H9 (cell line): ENCODE data around the gene PRKCD. TPM values are rescaled to one million over a fixed set of nuclear protein-coding genes. Genes with fewer than 3 reads are reported as not detected.

Experiments
- DNase-seq: peaks from one replicate; pipeline ENCODE4 v3.0.0-alpha.2; 2017
- H2AFZ ChIP-seq: one replicate; pipeline ENCODE4 v1.6.1; 2013; ENCODE audit warnings: mild to moderate bottlenecking, low read length, control low read depth, moderate library complexity
- H2AK5ac ChIP-seq: 2 replicates; pipeline ENCODE4 v1.6.1; 2013; ENCODE audit warnings: low read length, control low read depth, mixed read lengths; ENCODE audit not compliant: insufficient read length
- H2BK120ac ChIP-seq: one replicate; pipeline ENCODE4 v1.6.1; 2013; ENCODE audit warnings: low read depth, mild to moderate bottlenecking, low read length, control low read depth, inconsistent platforms; ENCODE audit not compliant: poor library complexity, severe bottlenecking
- H2BK12ac ChIP-seq: 2 replicates; pipeline ENCODE4 v1.6.1; 2013; ENCODE audit warnings: low read length, control low read depth, mixed read lengths, low read depth; ENCODE audit not compliant: insufficient read length
- H2BK15ac ChIP-seq: 2 replicates; pipeline ENCODE4 v1.6.1; 2013; ENCODE audit warnings: low read depth, low read length, control low read depth
- H2BK20ac ChIP-seq: one replicate; pipeline ENCODE4 v1.6.1; 2013; ENCODE audit warnings: low read depth, mild to moderate bottlenecking, low read length, control low read depth, inconsistent platforms; ENCODE audit not compliant: poor library complexity, severe bottlenecking
- H2BK5ac ChIP-seq: 2 replicates; pipeline ENCODE4 v1.6.1; 2013; ENCODE audit warnings: low read length, control low read depth, mixed read lengths; ENCODE audit not compliant: insufficient read length
- H3K14ac ChIP-seq: 2 replicates; pipeline ENCODE4 v1.6.1; 2013; ENCODE audit warnings: low read length, control low read depth; ENCODE audit not compliant: insufficient read depth
- H3K18ac ChIP-seq: 2 replicates; pipeline ENCODE4 v1.6.1; 2013; ENCODE audit warnings: low read depth, mild to moderate bottlenecking, mixed read lengths, low read length, control low read depth; ENCODE audit not compliant: insufficient read length
- H3K23ac ChIP-seq: 2 replicates; pipeline ENCODE4 v1.6.1; 2013; ENCODE audit warnings: low read length, control low read depth, mixed read lengths, low read depth; ENCODE audit not compliant: insufficient read length
- H3K23me2 ChIP-seq: 2 replicates; pipeline ENCODE4 v1.6.1; 2013; ENCODE audit warnings: low read depth, mild to moderate bottlenecking, mixed read lengths, low read length, control low read depth; ENCODE audit not compliant: insufficient read length, poor library complexity, severe bottlenecking
- H3K27ac ChIP-seq: 2 replicates; pipeline ENCODE4 v1.5.1; 2013; ENCODE audit warnings: low read length, control low read depth, mixed read lengths, low read depth; ENCODE audit not compliant: insufficient read length
- H3K27me3 ChIP-seq: 2 replicates; pipeline ENCODE4 v1.6.1; 2013; ENCODE audit warnings: low read length, control low read depth, inconsistent platforms; ENCODE audit not compliant: insufficient read depth
- H3K4ac ChIP-seq: 2 replicates; pipeline ENCODE4 v1.6.1; 2013; ENCODE audit warnings: low read depth, mild to moderate bottlenecking, control low read depth, inconsistent platforms, low read length, moderate library complexity
- H3K4me1 ChIP-seq: 2 replicates; pipeline ENCODE4 v1.6.1; 2013; ENCODE audit warnings: low read length, control low read depth, inconsistent platforms; ENCODE audit not compliant: insufficient read depth
- H3K4me2 ChIP-seq: 2 replicates; pipeline ENCODE4 v1.6.1; 2013; ENCODE audit warnings: low read length, control low read depth, mixed read lengths; ENCODE audit not compliant: insufficient read length, insufficient read depth
- H3K56ac ChIP-seq: 2 replicates; pipeline ENCODE4 v1.6.1; 2013; ENCODE audit warnings: low read depth, mild to moderate bottlenecking, mixed read lengths, low read length, control low read depth; ENCODE audit not compliant: insufficient read length
- H3K79me1 ChIP-seq: 2 replicates; pipeline ENCODE4 v1.6.1; 2013; ENCODE audit warnings: low read depth, mild to moderate bottlenecking, moderate library complexity, low read length, control low read depth, inconsistent platforms; ENCODE audit not compliant: insufficient read depth, poor library complexity, severe bottlenecking
- H3K79me2 ChIP-seq: 2 replicates; pipeline ENCODE4 v1.6.1; 2013; ENCODE audit warnings: low read length, control low read depth, inconsistent platforms; ENCODE audit not compliant: insufficient read depth
- H3K9ac ChIP-seq: 2 replicates; pipeline ENCODE4 v1.6.1; 2013; ENCODE audit warnings: low read length, control low read depth, mixed read lengths; ENCODE audit not compliant: insufficient read length; ENCODE audit errors: extremely low read depth
- H3K9me3 ChIP-seq: one replicate; pipeline ENCODE4 v1.6.1; 2013; ENCODE audit warnings: low read depth, low read length, inconsistent platforms; ENCODE audit not compliant: control insufficient read depth
- H3T11ph ChIP-seq: one replicate; pipeline ENCODE4 v1.6.1; 2013; ENCODE audit warnings: mild to moderate bottlenecking, low read length, control low read depth, inconsistent platforms
- H4K20me1 ChIP-seq: one replicate; pipeline ENCODE4 v1.6.1; 2013; ENCODE audit not compliant: control insufficient read depth, insufficient read length, insufficient read depth
- H4K5ac ChIP-seq: 2 replicates; pipeline ENCODE4 v1.6.1; 2013; ENCODE audit warnings: low read depth, mild to moderate bottlenecking, mixed read lengths, low read length, control low read depth; ENCODE audit not compliant: insufficient read length
- H4K8ac ChIP-seq: replicated peaks from 2 replicates; pipeline ENCODE4 v1.6.1; 2013; ENCODE audit warnings: low read length, control low read depth, mixed read lengths, low read depth; ENCODE audit not compliant: insufficient read length
- H4K91ac ChIP-seq: 2 replicates; pipeline ENCODE4 v1.6.1; 2013; ENCODE audit warnings: low read depth, mild to moderate bottlenecking, moderate library complexity, mixed read lengths, low read length, control low read depth; ENCODE audit not compliant: insufficient read length
- H3K27ac Mint-ChIP-seq, 3 experiments: 2 replicates in 2 of 3; 3 replicates in 1 of 3; pipeline ENCODE4 v1.8.0; 2020 to 2021; ENCODE audit warnings: mixed read lengths in 3 of 3, mild to moderate bottlenecking in 1 of 3, moderate library complexity in 1 of 3
- H3K27me3 Mint-ChIP-seq: 2 replicates; pipeline ENCODE4 v1.8.0; 2021; ENCODE audit warnings: low read depth, mild to moderate bottlenecking, moderate library complexity, mixed read lengths
- H3K36me3 Mint-ChIP-seq, 3 experiments: 2 replicates in 2 of 3; 3 replicates in 1 of 3; pipeline ENCODE4 v1.8.0; 2020 to 2021; ENCODE audit warnings: low read depth in 3 of 3, mixed read lengths in 3 of 3; ENCODE audit not compliant: insufficient read depth in 1 of 3
- H3K4me1 Mint-ChIP-seq, 2 experiments: 2 replicates each; pipeline ENCODE4 v1.8.0; 2020; ENCODE audit warnings: mixed read lengths in 2 of 2
- H3K4me3 Mint-ChIP-seq, 2 experiments: 2 replicates in 1 of 2; 3 replicates in 1 of 2; pipeline ENCODE4 v1.8.0; 2020 to 2021; ENCODE audit warnings: mild to moderate bottlenecking in 2 of 2, mixed read lengths in 2 of 2, moderate library complexity in 1 of 2
- H3K9me3 Mint-ChIP-seq, 2 experiments: 2 replicates in 1 of 2; 3 replicates in 1 of 2; pipeline ENCODE4 v1.8.0; 2020; ENCODE audit warnings: mild to moderate bottlenecking in 2 of 2, mixed read lengths in 2 of 2, moderate library complexity in 1 of 2
- CTCF ChIP-seq: fragments of 200-600 bp; sonication (generic); conservative IDR thresholded peaks from 3 replicates; pipeline ENCODE4 v1.8.0; 2021; ENCODE audit warnings: antibody characterized with exemption, mild to moderate bottlenecking
- WGBS: extraction: QIAGEN DNeasy Blood & Tissue Kit; methylation state at CpG from one replicate; pipeline ENCODE4 v1.1.7; 2013; ENCODE audit warnings: missing lambda C conversion rate, low lambda C conversion rate, mixed read lengths; ENCODE audit not compliant: insufficient read length; ENCODE audit errors: extremely low coverage; 5-methylcytosine and 5-hydroxymethylcytosine counted together
- total RNA-seq: library from RNA; stranded (reverse); gene quantifications from 2 replicates; pipeline ENCODE4 v1.2.1, GENCODE V29; 2021

The PRKCD gene
- total RNA-seq, 1 experiment from 2014 or later: 23.7 TPM

DNA sequence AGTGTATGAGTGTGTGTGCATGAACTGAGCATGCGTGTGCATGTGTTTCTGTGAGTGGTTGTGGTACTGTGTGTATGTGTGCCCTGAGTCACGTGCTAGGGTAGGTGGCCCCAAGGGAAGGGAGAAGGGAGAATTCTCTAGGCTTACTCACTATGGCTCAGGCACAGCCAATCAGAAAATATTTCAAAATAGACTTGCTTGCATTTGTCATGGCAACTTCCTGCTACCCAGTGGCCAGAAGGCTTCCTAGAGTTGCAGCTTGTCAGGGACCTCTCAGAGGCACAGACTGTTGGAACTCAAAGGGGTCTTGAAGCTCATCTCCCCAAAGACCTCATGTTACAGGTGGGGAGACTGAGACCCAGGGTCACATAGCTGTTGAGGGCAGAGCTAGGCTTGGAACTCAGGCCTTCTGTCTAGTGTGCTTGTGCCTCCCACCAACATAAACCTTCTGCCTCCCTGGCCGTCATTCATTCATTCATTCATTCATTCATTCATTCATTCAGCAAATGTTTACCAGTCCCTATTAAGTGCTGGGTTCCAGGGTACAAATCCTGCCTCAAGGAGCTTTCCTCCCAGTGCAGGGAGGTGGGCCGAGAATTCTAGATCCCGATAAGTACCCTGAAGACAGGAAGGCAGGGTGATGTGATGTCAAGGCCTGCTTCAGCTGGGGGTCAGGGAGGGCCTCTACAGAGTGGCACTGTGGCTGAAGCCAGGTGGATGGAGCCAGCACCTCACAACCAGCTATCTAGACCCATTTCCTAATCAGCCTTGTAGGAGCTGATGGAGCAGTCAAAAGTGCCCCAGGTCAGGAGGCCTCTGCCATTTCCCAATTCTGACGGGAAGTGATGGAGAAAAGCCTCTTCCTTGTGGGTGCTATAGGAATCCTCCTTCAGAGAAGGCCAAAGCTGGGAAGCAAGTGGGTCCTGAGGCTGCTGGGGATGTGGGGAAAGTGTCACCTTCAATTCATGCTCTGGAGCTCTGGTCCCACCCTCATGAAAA, 19.9 kb upstream of the PRKCD start:
- Histone ChIP-seq H3K79me2 (no peaks in the 10 kb centered on the region), H2AK5ac (no peak overlapping the region), H3K4ac (no peak overlapping the region), H4K5ac (no peak overlapping the region), H2BK15ac (no peak overlapping the region), H2BK12ac (no peak overlapping the region), H3K18ac (no peak overlapping the region), H3K23ac (no peak overlapping the region), H3K9me3 (no peaks in the 10 kb centered on the region), H3K56ac (no peak overlapping the region), H3K27ac (no peak overlapping the region), H2BK5ac (no peak overlapping the region), H4K91ac (no peak overlapping the region), H3K14ac (no peak overlapping the region), H3T11ph (no peak overlapping the region), H2BK20ac (no peak overlapping the region), H2AFZ (no peak overlapping the region), H3K23me2 (no peaks in the 10 kb centered on the region), H4K8ac (no peak overlapping the region), H4K20me1 (no peaks in the 10 kb centered on the region), H2BK120ac (no peak overlapping the region), H3K27me3 (no peaks in the 10 kb centered on the region), H3K4me1 (no peaks in the 10 kb centered on the region), H3K79me1 (no peaks in the 10 kb centered on the region), H3K9ac (no peak overlapping the region), H3K4me2 (no peak overlapping the region)
- Mint-ChIP-seq H3K27me3 (peaks cover 3% of the 10 kb centered on the region; the same call in 1 of the 2 replicates), H3K27ac (no peak overlapping the region), H3K4me1 (peaks cover 6% of the 10 kb centered on the region in 2 experiments; a peak in 3 of 4 replicates), H3K9me3 (no peaks in the 10 kb centered on the region), H3K36me3 (no peaks in the 10 kb centered on the region), H3K4me3 (no peak overlapping the region)
- no CpG with 5 or more reads among the region's 6 CpGs for WGBS
- no peak for TF ChIP-seq CTCF
- DNase-seq: no peak
